AG09319 (cell line): ENCODE measurements around the gene ZNF837.

Experiments used
- DNase-seq: peaks from one replicate; pipeline ENCODE4 v3.0.0-alpha.2; 2010; ENCODE audit warnings: low read depth; ENCODE audit errors: extremely low read depth
- CTCF ChIP-seq: IDR thresholded peaks from 2 replicates; pipeline ENCODE4 v1.5.1; 2011; ENCODE audit warnings: low read depth, mild to moderate bottlenecking, inconsistent platforms, low read length, moderate library complexity

ZNF837 gene

GRCh38 chr19:58395220-58395978 is 14.6 kb upstream of the ZNF837 start, which contains the start of gene RNF225:
TSS of gene RNF225 (plus strand) at chr19:58395656. CDS start at chr19:58396090, 434 bp downstream.
- DNase-seq, result no peak
- no peak for TF ChIP-seq CTCF

- no peak for TF ChIP-seq CTCF
- DNase-seq, result no peak
These were observed 14.0 kb upstream of the ZNF837 start for GRCh38 chr19:58394821-58395219.

GRCh38 chr19:58393725-58394033 is 12.8 kb upstream of the ZNF837 start:
- TF ChIP-seq CTCF, result no peak
- DNase-seq, result no peak

GRCh38 chr19:58392945-58393724 is 12.3 kb upstream of the ZNF837 start:
- no peak for TF ChIP-seq CTCF

GRCh38 chr19:58388175-58388526 is 7.3 kb upstream of the ZNF837 start:
- TF ChIP-seq CTCF, result no peak
- no peak for DNase-seq

More at GRCh38 chr19:58392945-58393724, 12.3 kb upstream of the ZNF837 start:
- no peak for DNase-seq

- no peak for TF ChIP-seq CTCF
- no peak for DNase-seq
These were observed 6.7 kb upstream of the ZNF837 start for GRCh38 chr19:58387338-58388174.
